Spleen (tissue), 7 donors: ENCODE measurements around the gene GRIP1.

Experiments used
- POLR2A ChIP-seq, 3 donors: fragments of 450-650 bp; IDR thresholded peaks; one replicate each; pipeline ENCODE4 v1.5.1; 2017; ENCODE audit warnings: antibody characterized with exemption in 3 of 3, mild to moderate bottlenecking in 1 of 3
- POLR2AphosphoS5 ChIP-seq, 3 donors: sonication (generic); formaldehyde crosslinking; IDR thresholded peaks; one replicate each; pipeline ENCODE4 v1.5.1; 2017; ENCODE audit warnings: antibody characterized with exemption in 3 of 3
- TF ChIP-seq, protein P1 (sequence below), 11 experiments: fragments of 200-600 bp in 7 of 11; fragments of 450-650 bp in 4 of 11; sonication (generic) in 4 of 11; IDR thresholded peaks in 8 of 11; conservative IDR thresholded peaks in 3 of 11; 1 replicate in 7 of 11; 2 replicates in 4 of 11; pipeline versions ENCODE4 v1.4.0 to v1.8.0; 2016 to 2021; ENCODE audit warnings: antibody characterized with exemption in 11 of 11, inconsistent platforms in 4 of 11, mild to moderate bottlenecking in 1 of 11
- donor health status: DM: no; HTN: no; CAD: no; lungs with moderate emphysema.
- donor health status: DM: no; HTN: no; CAD: no.
- donor health status: DM: no; HTN: no; CAD: no.

DNA sequence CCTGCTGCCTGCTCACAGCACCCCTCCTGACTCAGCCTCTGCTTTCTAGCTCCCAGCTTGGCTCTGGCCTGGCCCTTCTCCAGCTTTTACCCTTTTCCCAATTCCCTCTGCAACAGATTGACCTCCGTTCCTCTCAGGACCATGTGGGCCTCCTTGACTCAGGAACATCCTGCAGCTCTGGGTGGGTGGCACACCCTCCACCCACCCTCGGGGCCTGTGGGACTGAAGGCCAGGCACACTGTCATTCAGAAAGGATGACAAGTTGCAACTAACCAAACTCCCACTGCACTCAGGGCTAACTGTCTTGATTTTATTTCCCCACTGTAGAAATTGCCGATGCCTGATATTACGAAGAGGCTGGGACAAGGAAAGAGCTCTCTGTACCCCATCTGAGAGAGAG, 317.2 kb downstream of the GRIP1 start:
- TF ChIP-seq, protein P1, sequence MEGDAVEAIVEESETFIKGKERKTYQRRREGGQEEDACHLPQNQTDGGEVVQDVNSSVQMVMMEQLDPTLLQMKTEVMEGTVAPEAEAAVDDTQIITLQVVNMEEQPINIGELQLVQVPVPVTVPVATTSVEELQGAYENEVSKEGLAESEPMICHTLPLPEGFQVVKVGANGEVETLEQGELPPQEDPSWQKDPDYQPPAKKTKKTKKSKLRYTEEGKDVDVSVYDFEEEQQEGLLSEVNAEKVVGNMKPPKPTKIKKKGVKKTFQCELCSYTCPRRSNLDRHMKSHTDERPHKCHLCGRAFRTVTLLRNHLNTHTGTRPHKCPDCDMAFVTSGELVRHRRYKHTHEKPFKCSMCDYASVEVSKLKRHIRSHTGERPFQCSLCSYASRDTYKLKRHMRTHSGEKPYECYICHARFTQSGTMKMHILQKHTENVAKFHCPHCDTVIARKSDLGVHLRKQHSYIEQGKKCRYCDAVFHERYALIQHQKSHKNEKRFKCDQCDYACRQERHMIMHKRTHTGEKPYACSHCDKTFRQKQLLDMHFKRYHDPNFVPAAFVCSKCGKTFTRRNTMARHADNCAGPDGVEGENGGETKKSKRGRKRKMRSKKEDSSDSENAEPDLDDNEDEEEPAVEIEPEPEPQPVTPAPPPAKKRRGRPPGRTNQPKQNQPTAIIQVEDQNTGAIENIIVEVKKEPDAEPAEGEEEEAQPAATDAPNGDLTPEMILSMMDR (IDR thresholded peaks at IDR 0.05 in 8 of 11, conservative IDR thresholded peaks at IDR 0.05 in 3 of 11) = no peak
- TF ChIP-seq POLR2A (IDR thresholded peaks at IDR 0.05) (no peak), POLR2AphosphoS5 (IDR thresholded peaks at IDR 0.05) (no peak)
